ENCODE data around the gene PFDN1.

GRCh38 chr5:140301136-140301535 lies 1.8 kb downstream of the PFDN1 start:
- TF ChIP-seq CTCF (IDR thresholded peaks at IDR 0.05; ENCODE audit: poor library complexity) (no peak), EZH2 (IDR thresholded peaks at IDR 0.05; ENCODE audit: borderline replicate concordance) (no peak), EZH2phosphoT487 (IDR thresholded peaks at IDR 0.05; ENCODE audit: low read depth, severe bottlenecking, unreplicated experiment) (no peak)

All from hepatocyte (in vitro differentiated cells).